ENCODE measurements around the gene PLAC1. TPM values are rescaled to one million over a fixed set of nuclear protein-coding genes. Genes with fewer than 3 reads are reported as not detected.

PLAC1 gene
- total and polyA plus RNA-seq, 2 of the 4 experiments (the other 2 are of a cell fraction): 0.36 to 0.74 TPM

DNA sequence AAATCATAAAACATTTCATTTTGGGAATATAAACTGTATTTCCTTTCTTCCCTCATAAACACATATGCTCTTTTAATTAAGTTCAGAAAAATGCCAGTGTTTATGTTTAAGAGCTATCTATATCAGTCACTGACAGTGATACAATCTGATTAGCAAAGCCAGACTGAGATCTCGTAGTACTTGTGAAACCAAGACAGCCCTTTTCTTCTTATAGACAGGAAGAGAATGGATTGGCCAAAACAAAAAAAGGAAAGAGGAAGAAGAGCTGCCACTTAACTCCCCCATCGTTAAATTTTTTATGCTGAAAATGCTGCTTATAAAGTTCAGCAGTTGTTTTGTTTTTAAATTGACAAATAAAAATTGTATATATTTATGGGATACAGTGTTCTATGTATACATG, 87.4 kb downstream of the PLAC1 start:
- DNase-seq (no peak), ATAC-seq (ENCODE audit: low read depth) (no peak)
- Histone ChIP-seq H3K9me3 (ENCODE audit: control insufficient read depth, insufficient read depth, low read length) (no peaks in the 10 kb centered on the region), H2AFZ (replicated peaks; ENCODE audit: low read length, poor library complexity) (no peak overlapping the region), H4K91ac (ENCODE audit: insufficient read depth, low read depth, low read length) (no peak overlapping the region), H3K27ac (ENCODE audit: insufficient read depth, low read length) (no peak overlapping the region), H2BK20ac (ENCODE audit: low read depth, low read length) (no peak overlapping the region), H3K36me3 (ENCODE audit: control insufficient read depth, insufficient read depth, low read length) (no peaks in the 10 kb centered on the region), H4K5ac (ENCODE audit: low read depth, low read length) (no peak overlapping the region), H3K27me3 (ENCODE audit: control insufficient read depth, insufficient read depth, low read length) (no peaks in the 10 kb centered on the region), H3K4ac (ENCODE audit: low read depth, low read length) (no peak overlapping the region), H2BK15ac (ENCODE audit: low read depth, low read length) (no peak overlapping the region), H3K4me1 (ENCODE audit: control insufficient read depth, insufficient read depth, low read length) (peaks cover 3% of the 10 kb centered on the region; the same call in 1 of the 2 replicates), H3K4me3 (ENCODE audit: insufficient read depth, low read depth, low read length) (no peak overlapping the region), H2AK9ac (replicated peaks; ENCODE audit: low read depth, low read length, poor library complexity) (no peak overlapping the region), H3K14ac (replicated peaks; ENCODE audit: low read depth, low read length) (no peak overlapping the region), H3K79me1 (ENCODE audit: low read depth in 1 of 2, low read length in 2 of 2) (no peaks in the 10 kb centered on the region), H3K56ac (ENCODE audit: extremely low read depth, insufficient read depth, low read length) (no peak overlapping the region), H2AK5ac (ENCODE audit: low read depth, low read length) (no peak overlapping the region), H4K20me1 (ENCODE audit: insufficient read depth, low read length) (no peaks in the 10 kb centered on the region; the same call in 1 of the 2 replicates), H3K23ac (ENCODE audit: low read depth, low read length) (no peak overlapping the region), H3K9me1 (ENCODE audit: insufficient read depth, low read length) (peaks cover 6% of the 10 kb centered on the region; the same call in 1 of the 2 replicates), H2BK5ac (ENCODE audit: low read depth, low read length, poor library complexity, severe bottlenecking) (no peak overlapping the region), H3K9ac (ENCODE audit: low read depth, low read length) (no peak overlapping the region), H4K8ac (ENCODE audit: low read depth in 2 of 2, low read length in 2 of 2) (no peak overlapping the region), H3K4me2 (ENCODE audit: low read depth, low read length) (no peak overlapping the region), H2BK120ac (ENCODE audit: low read depth, low read length) (no peak overlapping the region), H3K18ac (ENCODE audit: low read depth, low read length) (no peak overlapping the region)
- ChIA-PET CTCF (interaction anchor here (0.6 to 1.6 kb wide), 2 partner anchors 14 to 244 kb away, joined by 3 to 7 read pairs; no protein-coding TSS in a partner anchor), POLR2A (ENCODE audit: unreplicated experiment) (no interaction called here)
- in situ Hi-C loops (cut with MboI; ENCODE audit: low sequenced_read_pairs) (no loop called here), dilution Hi-C loops (cut with HindIII; ENCODE audit: low sequenced_read_pairs, unreplicated experiment) (no loop called here), intact Hi-C loops (cut with micrococcal nuclease) (no loop called here)
- no CpG with 5 or more reads among the region's 2 CpGs for WGBS, 2 experiments (ENCODE audit: extremely low coverage in 2 of 2, insufficient read length in 1 of 2)
- TF ChIP-seq RCOR1 (IDR thresholded peaks at IDR 0.05; ENCODE audit: insufficient replicate concordance, low read length) (no peak), RFX5 (IDR thresholded peaks at IDR 0.05; ENCODE audit: low read depth, low read length) (no peak), MAZ (IDR thresholded peaks at IDR 0.05; ENCODE audit: borderline replicate concordance, low read depth, low read length) (no peak), BHLHE40 (IDR thresholded peaks at IDR 0.05; ENCODE audit: low read depth, low read length) (no peak), MXI1 (IDR thresholded peaks at IDR 0.05; ENCODE audit: borderline replicate concordance, low read depth, low read length) (no peak), POLR2A (IDR thresholded peaks at IDR 0.05; ENCODE audit: low read depth, low read length) (no peak), SMC3 (IDR thresholded peaks at IDR 0.05; ENCODE audit: low read depth, low read length) (no peak), ELK1 (IDR thresholded peaks at IDR 0.05; ENCODE audit: borderline replicate concordance, low read depth, low read length) (no peak), FOS (IDR thresholded peaks at IDR 0.05; ENCODE audit: low read depth, low read length) (no peak), MAFK (IDR thresholded peaks at IDR 0.05; ENCODE audit: low read depth, low read length) (no peak), CTCF (conservative IDR thresholded peaks at IDR 0.05; ENCODE audit: low read depth, low read length) (no peak), CEBPB (IDR thresholded peaks at IDR 0.05; ENCODE audit: low read depth, low read length) (no peak)
- no TSS peak for BruUV-seq (replicated peaks)

Data from IMR-90 (cell line).